Peyer's patch (tissue), 4 donors: ENCODE measurements around the gene OBSL1. TPM values are rescaled to one million over a fixed set of nuclear protein-coding genes. Genes with fewer than 3 reads are reported as not detected.

Experiments
- DNase-seq, 3 donors: peaks; one replicate each; pipeline ENCODE4 v3.0.0-alpha.2; 2017 to 2019
- H3K27ac ChIP-seq, 4 donors: fragments of 200-600 bp; sonication (generic); one replicate each; pipeline ENCODE4 v1.5.1; 2016 to 2019
- H3K27me3 ChIP-seq, 2 donors: fragments of 200-600 bp; sonication (generic); one replicate each; pipeline ENCODE4 v1.5.1; 2019
- H3K36me3 ChIP-seq, 3 donors: fragments of 200-600 bp; sonication (generic); one replicate each; pipeline ENCODE4 v1.5.1; 2016 to 2019
- H3K4me1 ChIP-seq, 4 donors: fragments of 200-600 bp; sonication (generic); one replicate each; pipeline ENCODE4 v1.5.1; 2016 to 2019
- H3K4me3 ChIP-seq, 4 donors: fragments of 200-600 bp; sonication (generic); 1 replicate in 3 of 4; 2 replicates in 1 of 4; pipeline ENCODE4 v1.5.1; 2016 to 2019; ENCODE audit warnings: mild to moderate bottlenecking in 1 of 4
- H3K9me3 ChIP-seq, 4 donors: fragments of 200-600 bp; sonication (generic); one replicate each; pipeline ENCODE4 v1.5.1; 2016 to 2019; ENCODE audit warnings: mild to moderate bottlenecking in 1 of 4
- POLR2A ChIP-seq, 2 donors: fragments of 450-650 bp; IDR thresholded peaks; one replicate each; pipeline ENCODE4 v1.5.1; 2017; ENCODE audit warnings: antibody characterized with exemption in 2 of 2, mild to moderate bottlenecking in 2 of 2, moderate library complexity in 2 of 2
- total RNA-seq, 4 donors: library from RNA; depleted of rRNA; stranded (reverse); fragments of >200 nt; gene quantifications; one replicate each; pipeline ENCODE4 v1.1.0, GENCODE V29; 2016
- TF ChIP-seq, protein P1 (sequence below), 6 experiments: fragments of 450-650 bp in 4 of 6; fragments of 200-600 bp in 2 of 6; sonication (generic) in 1 of 6; IDR thresholded peaks; one replicate each; pipeline ENCODE4 v1.5.1; 2017 to 2019; ENCODE audit warnings: antibody characterized with exemption in 6 of 6, mild to moderate bottlenecking in 3 of 6, moderate library complexity in 1 of 6

OBSL1 gene
- total RNA-seq, 4 donors from 2014 or later, result 7.5 to 43.7 (median 21.2) TPM

GRCh38 chr2:219522111-219523030, 49.0 kb downstream of the OBSL1 start:
- H3K36me3 ChIP-seq, result no peaks in the 10 kb centered on the region
- peaks cover 0 to 17% (median 9%) of the 10 kb centered on the region in 4 donors for H3K4me1 ChIP-seq
- no peaks in the 10 kb centered on the region for H3K9me3 ChIP-seq
- H3K27ac ChIP-seq, result peak overlapping the region in 2 of 4 donors; percentile 0 to 63
- TF ChIP-seq POLR2A (IDR thresholded peaks at IDR 0.05), result no peak
- TF ChIP-seq, protein P1, sequence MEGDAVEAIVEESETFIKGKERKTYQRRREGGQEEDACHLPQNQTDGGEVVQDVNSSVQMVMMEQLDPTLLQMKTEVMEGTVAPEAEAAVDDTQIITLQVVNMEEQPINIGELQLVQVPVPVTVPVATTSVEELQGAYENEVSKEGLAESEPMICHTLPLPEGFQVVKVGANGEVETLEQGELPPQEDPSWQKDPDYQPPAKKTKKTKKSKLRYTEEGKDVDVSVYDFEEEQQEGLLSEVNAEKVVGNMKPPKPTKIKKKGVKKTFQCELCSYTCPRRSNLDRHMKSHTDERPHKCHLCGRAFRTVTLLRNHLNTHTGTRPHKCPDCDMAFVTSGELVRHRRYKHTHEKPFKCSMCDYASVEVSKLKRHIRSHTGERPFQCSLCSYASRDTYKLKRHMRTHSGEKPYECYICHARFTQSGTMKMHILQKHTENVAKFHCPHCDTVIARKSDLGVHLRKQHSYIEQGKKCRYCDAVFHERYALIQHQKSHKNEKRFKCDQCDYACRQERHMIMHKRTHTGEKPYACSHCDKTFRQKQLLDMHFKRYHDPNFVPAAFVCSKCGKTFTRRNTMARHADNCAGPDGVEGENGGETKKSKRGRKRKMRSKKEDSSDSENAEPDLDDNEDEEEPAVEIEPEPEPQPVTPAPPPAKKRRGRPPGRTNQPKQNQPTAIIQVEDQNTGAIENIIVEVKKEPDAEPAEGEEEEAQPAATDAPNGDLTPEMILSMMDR (IDR thresholded peaks at IDR 0.05), result no peak
- H3K4me3 ChIP-seq, result peak overlapping the region in 3 of 4 donors; percentile 19 to 35 (median 27)
- DNase-seq, result no peak
- H3K27me3 ChIP-seq, result peaks cover 0 to 20% of the 10 kb centered on the region in 2 donors

GRCh38 chr2:219521066-219521880, 50.1 kb downstream of the OBSL1 start:
- Histone ChIP-seq H3K4me3 (no peak overlapping the region), H3K36me3 (no peaks in the 10 kb centered on the region), H3K4me1 (peaks cover 0 to 17% (median 9%) of the 10 kb centered on the region in 4 donors), H3K27ac (no peak overlapping the region), H3K9me3 (no peaks in the 10 kb centered on the region), H3K27me3 (peaks cover 0 to 20% of the 10 kb centered on the region in 2 donors)
- TF ChIP-seq, protein P1 (IDR thresholded peaks at IDR 0.05), result peak in 3 of 6 experiments; percentile 24 to 31 (median 29)
- no peak for TF ChIP-seq POLR2A (IDR thresholded peaks at IDR 0.05)
- no peak for DNase-seq

GRCh38 chr2:219520079-219520478, 51.3 kb downstream of the OBSL1 start:
- peaks cover 0 to 20% of the 10 kb centered on the region in 2 donors for H3K27me3 ChIP-seq
- H3K4me1 ChIP-seq, result peaks cover 0 to 17% (median 9%) of the 10 kb centered on the region in 4 donors
- no peak overlapping the region for H3K4me3 ChIP-seq
- H3K27ac ChIP-seq, result no peak overlapping the region
- H3K9me3 ChIP-seq, result no peaks in the 10 kb centered on the region
- H3K36me3 ChIP-seq, result no peaks in the 10 kb centered on the region
- DNase-seq, result no peak
- TF ChIP-seq, protein P1 (IDR thresholded peaks at IDR 0.05), result no peak
- no peak for TF ChIP-seq POLR2A (IDR thresholded peaks at IDR 0.05)

GRCh38 chr2:219519526-219519916, 51.8 kb downstream of the OBSL1 start:
- H3K4me3 ChIP-seq, result no peak overlapping the region
- TF ChIP-seq POLR2A (IDR thresholded peaks at IDR 0.05), result no peak
- TF ChIP-seq, protein P1 (IDR thresholded peaks at IDR 0.05), result no peak
- H3K27me3 ChIP-seq, result peaks cover 0 to 20% of the 10 kb centered on the region in 2 donors
- H3K4me1 ChIP-seq, result peaks cover 0 to 17% (median 9%) of the 10 kb centered on the region in 4 donors
- DNase-seq, result no peak
- H3K27ac ChIP-seq, result no peak overlapping the region
- H3K36me3 ChIP-seq, result no peaks in the 10 kb centered on the region
- H3K9me3 ChIP-seq, result no peaks in the 10 kb centered on the region

- DNase-seq, result no peak
- H3K36me3 ChIP-seq, result no peaks in the 10 kb centered on the region
- peaks cover 0 to 14% (median 8%) of the 10 kb centered on the region in 4 donors for H3K4me1 ChIP-seq
- H3K27me3 ChIP-seq, result peaks cover 0 to 12% of the 10 kb centered on the region in 2 donors
- TF ChIP-seq, protein P1 (IDR thresholded peaks at IDR 0.05), result no peak
- no peak for TF ChIP-seq POLR2A (IDR thresholded peaks at IDR 0.05)
- no peaks in the 10 kb centered on the region for H3K9me3 ChIP-seq
- no peak overlapping the region for H3K27ac ChIP-seq
- H3K4me3 ChIP-seq, result no peak overlapping the region
Measured at GRCh38 chr2:219517954-219518778, 53.2 kb downstream of the OBSL1 start.
